H9 (cell line): ENCODE measurements around the gene AMIGO3. TPM values are rescaled to one million over a fixed set of nuclear protein-coding genes. Genes with fewer than 3 reads are reported as not detected.

ENCODE experiments used
- DNase-seq: peaks from one replicate; pipeline ENCODE4 v3.0.0-alpha.2; 2017
- H2AFZ ChIP-seq: one replicate; pipeline ENCODE4 v1.6.1; 2013; ENCODE audit warnings: mild to moderate bottlenecking, low read length, control low read depth, moderate library complexity
- H2AK5ac ChIP-seq: 2 replicates; pipeline ENCODE4 v1.6.1; 2013; ENCODE audit warnings: low read length, control low read depth, mixed read lengths; ENCODE audit not compliant: insufficient read length
- H2BK120ac ChIP-seq: one replicate; pipeline ENCODE4 v1.6.1; 2013; ENCODE audit warnings: low read depth, mild to moderate bottlenecking, low read length, control low read depth, inconsistent platforms; ENCODE audit not compliant: poor library complexity, severe bottlenecking
- H2BK12ac ChIP-seq: 2 replicates; pipeline ENCODE4 v1.6.1; 2013; ENCODE audit warnings: low read length, control low read depth, mixed read lengths, low read depth; ENCODE audit not compliant: insufficient read length
- H2BK15ac ChIP-seq: 2 replicates; pipeline ENCODE4 v1.6.1; 2013; ENCODE audit warnings: low read depth, low read length, control low read depth
- H2BK20ac ChIP-seq: one replicate; pipeline ENCODE4 v1.6.1; 2013; ENCODE audit warnings: low read depth, mild to moderate bottlenecking, low read length, control low read depth, inconsistent platforms; ENCODE audit not compliant: poor library complexity, severe bottlenecking
- H2BK5ac ChIP-seq: 2 replicates; pipeline ENCODE4 v1.6.1; 2013; ENCODE audit warnings: low read length, control low read depth, mixed read lengths; ENCODE audit not compliant: insufficient read length
- H3K14ac ChIP-seq: 2 replicates; pipeline ENCODE4 v1.6.1; 2013; ENCODE audit warnings: low read length, control low read depth; ENCODE audit not compliant: insufficient read depth
- H3K18ac ChIP-seq: 2 replicates; pipeline ENCODE4 v1.6.1; 2013; ENCODE audit warnings: low read depth, mild to moderate bottlenecking, mixed read lengths, low read length, control low read depth; ENCODE audit not compliant: insufficient read length
- H3K23ac ChIP-seq: 2 replicates; pipeline ENCODE4 v1.6.1; 2013; ENCODE audit warnings: low read length, control low read depth, mixed read lengths, low read depth; ENCODE audit not compliant: insufficient read length
- H3K23me2 ChIP-seq: 2 replicates; pipeline ENCODE4 v1.6.1; 2013; ENCODE audit warnings: low read depth, mild to moderate bottlenecking, mixed read lengths, low read length, control low read depth; ENCODE audit not compliant: insufficient read length, poor library complexity, severe bottlenecking
- H3K27ac ChIP-seq: 2 replicates; pipeline ENCODE4 v1.5.1; 2013; ENCODE audit warnings: low read length, control low read depth, mixed read lengths, low read depth; ENCODE audit not compliant: insufficient read length
- H3K27me3 ChIP-seq: 2 replicates; pipeline ENCODE4 v1.6.1; 2013; ENCODE audit warnings: low read length, control low read depth, inconsistent platforms; ENCODE audit not compliant: insufficient read depth
- H3K4ac ChIP-seq: 2 replicates; pipeline ENCODE4 v1.6.1; 2013; ENCODE audit warnings: low read depth, mild to moderate bottlenecking, control low read depth, inconsistent platforms, low read length, moderate library complexity
- H3K4me1 ChIP-seq: 2 replicates; pipeline ENCODE4 v1.6.1; 2013; ENCODE audit warnings: low read length, control low read depth, inconsistent platforms; ENCODE audit not compliant: insufficient read depth
- H3K4me2 ChIP-seq: 2 replicates; pipeline ENCODE4 v1.6.1; 2013; ENCODE audit warnings: low read length, control low read depth, mixed read lengths; ENCODE audit not compliant: insufficient read length, insufficient read depth
- H3K56ac ChIP-seq: 2 replicates; pipeline ENCODE4 v1.6.1; 2013; ENCODE audit warnings: low read depth, mild to moderate bottlenecking, mixed read lengths, low read length, control low read depth; ENCODE audit not compliant: insufficient read length
- H3K79me1 ChIP-seq: 2 replicates; pipeline ENCODE4 v1.6.1; 2013; ENCODE audit warnings: low read depth, mild to moderate bottlenecking, moderate library complexity, low read length, control low read depth, inconsistent platforms; ENCODE audit not compliant: insufficient read depth, poor library complexity, severe bottlenecking
- H3K79me2 ChIP-seq: 2 replicates; pipeline ENCODE4 v1.6.1; 2013; ENCODE audit warnings: low read length, control low read depth, inconsistent platforms; ENCODE audit not compliant: insufficient read depth
- H3K9ac ChIP-seq: 2 replicates; pipeline ENCODE4 v1.6.1; 2013; ENCODE audit warnings: low read length, control low read depth, mixed read lengths; ENCODE audit not compliant: insufficient read length; ENCODE audit errors: extremely low read depth
- H3K9me3 ChIP-seq: one replicate; pipeline ENCODE4 v1.6.1; 2013; ENCODE audit warnings: low read depth, low read length, inconsistent platforms; ENCODE audit not compliant: control insufficient read depth
- H3T11ph ChIP-seq: one replicate; pipeline ENCODE4 v1.6.1; 2013; ENCODE audit warnings: mild to moderate bottlenecking, low read length, control low read depth, inconsistent platforms
- H4K20me1 ChIP-seq: one replicate; pipeline ENCODE4 v1.6.1; 2013; ENCODE audit not compliant: control insufficient read depth, insufficient read length, insufficient read depth
- H4K5ac ChIP-seq: 2 replicates; pipeline ENCODE4 v1.6.1; 2013; ENCODE audit warnings: low read depth, mild to moderate bottlenecking, mixed read lengths, low read length, control low read depth; ENCODE audit not compliant: insufficient read length
- H4K8ac ChIP-seq: replicated peaks from 2 replicates; pipeline ENCODE4 v1.6.1; 2013; ENCODE audit warnings: low read length, control low read depth, mixed read lengths, low read depth; ENCODE audit not compliant: insufficient read length
- H4K91ac ChIP-seq: 2 replicates; pipeline ENCODE4 v1.6.1; 2013; ENCODE audit warnings: low read depth, mild to moderate bottlenecking, moderate library complexity, mixed read lengths, low read length, control low read depth; ENCODE audit not compliant: insufficient read length
- H3K27ac Mint-ChIP-seq, 3 experiments: 2 replicates in 2 of 3; 3 replicates in 1 of 3; pipeline ENCODE4 v1.8.0; 2020 to 2021; ENCODE audit warnings: mixed read lengths in 3 of 3, mild to moderate bottlenecking in 1 of 3, moderate library complexity in 1 of 3
- H3K27me3 Mint-ChIP-seq: 2 replicates; pipeline ENCODE4 v1.8.0; 2021; ENCODE audit warnings: low read depth, mild to moderate bottlenecking, moderate library complexity, mixed read lengths
- H3K36me3 Mint-ChIP-seq, 3 experiments: 2 replicates in 2 of 3; 3 replicates in 1 of 3; pipeline ENCODE4 v1.8.0; 2020 to 2021; ENCODE audit warnings: low read depth in 3 of 3, mixed read lengths in 3 of 3; ENCODE audit not compliant: insufficient read depth in 1 of 3
- H3K4me1 Mint-ChIP-seq, 2 experiments: 2 replicates each; pipeline ENCODE4 v1.8.0; 2020; ENCODE audit warnings: mixed read lengths in 2 of 2
- H3K4me3 Mint-ChIP-seq, 2 experiments: 2 replicates in 1 of 2; 3 replicates in 1 of 2; pipeline ENCODE4 v1.8.0; 2020 to 2021; ENCODE audit warnings: mild to moderate bottlenecking in 2 of 2, mixed read lengths in 2 of 2, moderate library complexity in 1 of 2
- H3K9me3 Mint-ChIP-seq, 2 experiments: 2 replicates in 1 of 2; 3 replicates in 1 of 2; pipeline ENCODE4 v1.8.0; 2020; ENCODE audit warnings: mild to moderate bottlenecking in 2 of 2, mixed read lengths in 2 of 2, moderate library complexity in 1 of 2
- CTCF ChIP-seq: fragments of 200-600 bp; sonication (generic); conservative IDR thresholded peaks from 3 replicates; pipeline ENCODE4 v1.8.0; 2021; ENCODE audit warnings: antibody characterized with exemption, mild to moderate bottlenecking
- WGBS: extraction: QIAGEN DNeasy Blood & Tissue Kit; methylation state at CpG from one replicate; pipeline ENCODE4 v1.1.7; 2013; ENCODE audit warnings: missing lambda C conversion rate, low lambda C conversion rate, mixed read lengths; ENCODE audit not compliant: insufficient read length; ENCODE audit errors: extremely low coverage; 5-methylcytosine and 5-hydroxymethylcytosine counted together
- total RNA-seq: library from RNA; stranded (reverse); gene quantifications from 2 replicates; pipeline ENCODE4 v1.2.1, GENCODE V29; 2021

Gene AMIGO3
- total RNA-seq, 1 experiment from 2014 or later, result 3.8 TPM

GRCh38 chr3:49675912-49676311, 43.6 kb downstream of the AMIGO3 start:
- no peaks in the 10 kb centered on the region for H3K27me3 ChIP-seq
- Mint-ChIP-seq H3K9me3 (no peaks in the 10 kb centered on the region), H3K27ac (no peak overlapping the region), H3K4me1 (peaks cover 12 to 17% of the 10 kb centered on the region in 2 experiments), H3K36me3 (peaks cover 29 to 48% (median 48%) of the 10 kb centered on the region in 3 experiments; a peak in 6 of 7 replicates), H3K4me3 (peak overlapping the region; percentile 94 to 95; a peak in 4 of 5 replicates), H3K27me3 (no peaks in the 10 kb centered on the region; the same call in 1 of the 2 replicates)
- no peak overlapping the region for H3K56ac ChIP-seq
- no peak overlapping the region for H3K4ac ChIP-seq
- no peak overlapping the region for H2BK5ac ChIP-seq
- no peak overlapping the region for H4K91ac ChIP-seq
- no peaks in the 10 kb centered on the region for H4K20me1 ChIP-seq
- no peak overlapping the region for H3K14ac ChIP-seq
- no peak overlapping the region for H4K5ac ChIP-seq
- peaks cover 4% of the 10 kb centered on the region for H3K79me1 ChIP-seq
- H2BK120ac ChIP-seq, result no peak overlapping the region
- no peak for TF ChIP-seq CTCF
- no peak overlapping the region for H4K8ac ChIP-seq
- no peak overlapping the region for H3K18ac ChIP-seq
- H3T11ph ChIP-seq, result no peak overlapping the region
- H3K4me2 ChIP-seq, result no peak overlapping the region
- no peaks in the 10 kb centered on the region; the same call in 1 of the 2 replicates for H3K79me2 ChIP-seq
- no CpG with 5 or more reads among the region's 11 CpGs for WGBS
- H3K4me1 ChIP-seq, result no peaks in the 10 kb centered on the region; the same call in 1 of the 2 replicates
- H3K23me2 ChIP-seq, result peaks cover 8% of the 10 kb centered on the region
- H3K27ac ChIP-seq, result no peak overlapping the region
- H2AFZ ChIP-seq, result no peak overlapping the region
- H3K9me3 ChIP-seq, result no peaks in the 10 kb centered on the region
- no peak overlapping the region for H2BK12ac ChIP-seq
- no peak overlapping the region for H2AK5ac ChIP-seq
- no peak for DNase-seq
- no peak overlapping the region for H2BK15ac ChIP-seq
- no peak overlapping the region for H3K9ac ChIP-seq
- H2BK20ac ChIP-seq, result no peak overlapping the region
- H3K23ac ChIP-seq, result no peak overlapping the region
